Myocyte (in vitro differentiated cells): ENCODE measurements around the gene SYDE1. TPM values are rescaled to one million over a fixed set of nuclear protein-coding genes. Genes with fewer than 3 reads are reported as not detected.

ENCODE experiments used
- total RNA-seq: library from RNA; depleted of rRNA; stranded (reverse); fragments of >200 nt; gene quantifications from 2 replicates; pipeline ENCODE4 v1.2.3, GENCODE V29; 2014

The SYDE1 gene
- total RNA-seq, 1 donor from 2014 or later, result 40.4 TPM

Other genes with a start within 250 kb of the SYDE1 start
- not detected in 2 replicates for gene OR7A17, start 221.3 kb upstream of the SYDE1 start, total RNA-seq
- gene OR7C2, start 165.9 kb upstream of the SYDE1 start, total RNA-seq, result not detected in 2 replicates
- not detected in 2 replicates for gene SLC1A6, start 127.5 kb upstream of the SYDE1 start, total RNA-seq
- not detected in 2 replicates for gene CASP14, start 57.9 kb upstream of the SYDE1 start, total RNA-seq
- gene OR1I1, start 25.2 kb upstream of the SYDE1 start, total RNA-seq, result not detected in 2 replicates
- gene NOTCH3, start 93.6 kb downstream of the SYDE1 start, total RNA-seq, result 76.1 and 159 TPM in 2 replicates
- gene EPHX3, start 125.0 kb downstream of the SYDE1 start, total RNA-seq, result 0.16 TPM in 1 of 2 replicates, not detected in the other
- 18.9 and 20.7 TPM in 2 replicates for gene BRD4, start 225.1 kb downstream of the SYDE1 start, total RNA-seq